Islet precursor cell (in vitro differentiated cells): Measurements from ENCODE around the gene OLA1.

Experiments used
- DNase-seq: peaks from one replicate; pipeline ENCODE4 v3.0.0-alpha.2; 2018

The OLA1 gene

GRCh38 chr2:174059884-174060244 is 188.5 kb downstream of the OLA1 start:
- peak; percentile 84 for DNase-seq

- DNase-seq, result no peak
Observed at GRCh38 chr2:174059178-174059883, 189.0 kb downstream of the OLA1 start.

- DNase-seq, result no peak
Observed at GRCh38 chr2:174058456-174058855, 189.9 kb downstream of the OLA1 start.

- DNase-seq, result no peak
Observed at GRCh38 chr2:174058026-174058425, 190.3 kb downstream of the OLA1 start.

GRCh38 chr2:174054926-174055325 is 193.4 kb downstream of the OLA1 start:
- no peak for DNase-seq

GRCh38 chr2:174053355-174054151 is 194.8 kb downstream of the OLA1 start:
- peak; percentile 84 for DNase-seq

GRCh38 chr2:174052584-174052976 is 195.8 kb downstream of the OLA1 start:
- no peak for DNase-seq

GRCh38 chr2:174051741-174052583 is 196.4 kb downstream of the OLA1 start:
- peak; percentile 96 for DNase-seq

- no peak for DNase-seq
Observed at GRCh38 chr2:174051068-174051467, 197.3 kb downstream of the OLA1 start.

- DNase-seq, result no peak
Observed at GRCh38 chr2:174049895-174050294, 198.4 kb downstream of the OLA1 start.

GRCh38 chr2:174048243-174048642 is 200.1 kb downstream of the OLA1 start:
- no peak for DNase-seq

GRCh38 chr2:174047746-174048145 is 200.6 kb downstream of the OLA1 start:
- DNase-seq, result no peak

- no peak for DNase-seq
Observed at GRCh38 chr2:174046172-174046571, 202.2 kb downstream of the OLA1 start.

GRCh38 chr2:174044556-174044955 is 203.8 kb downstream of the OLA1 start:
- no peak for DNase-seq

- no peak for DNase-seq
Observed at GRCh38 chr2:174040417-174040701, 208.0 kb downstream of the OLA1 start.

- DNase-seq, result peak; percentile 93
Observed at GRCh38 chr2:174039551-174040416, 208.5 kb downstream of the OLA1 start.

- DNase-seq, result no peak
Observed at GRCh38 chr2:174038462-174038861, 209.9 kb downstream of the OLA1 start.

GRCh38 chr2:174036825-174037224 is 211.5 kb downstream of the OLA1 start:
- DNase-seq, result no peak

- no peak for DNase-seq
Observed at GRCh38 chr2:174035981-174036742, 212.2 kb downstream of the OLA1 start.

- no peak for DNase-seq
Observed at GRCh38 chr2:174035117-174035635, 213.2 kb downstream of the OLA1 start.

GRCh38 chr2:174033163-174033550 is 215.2 kb downstream of the OLA1 start:
- no peak for DNase-seq

GRCh38 chr2:174031226-174031625 is 217.1 kb downstream of the OLA1 start:
- DNase-seq, result no peak
